ENCODE data around the gene CDH12. TPM values are rescaled to one million over a fixed set of nuclear protein-coding genes. Genes with fewer than 3 reads are reported as not detected.

CDH12 gene
- total RNA-seq, 4 donors from 2014 or later, result not detected

- 92% methylated on average over 3 of the region's 3 CpGs for WGBS
- TF ChIP-seq CTCF (IDR thresholded peaks at IDR 0.05), result no peak
- TF ChIP-seq EP300 (IDR thresholded peaks at IDR 0.05), result no peak
- TF ChIP-seq POLR2AphosphoS5 (IDR thresholded peaks at IDR 0.05), result no peak
- TF ChIP-seq POLR2A (IDR thresholded peaks at IDR 0.05; ENCODE audit: low read depth), result no peak
- no peaks in the 10 kb centered on the region for H3K9me3 ChIP-seq
- intact Hi-C loops (cut with DNase I), result no loop called here
- no peak overlapping the region for H3K27ac ChIP-seq (replicated peaks in 1 of 4)
- no peaks in the 10 kb centered on the region for H3K27me3 ChIP-seq
- no peaks in the 10 kb centered on the region for H3K36me3 ChIP-seq
- DNase-seq (ENCODE audit: extremely low spot score), result no peak
- H3K4me3 ChIP-seq, result no peak overlapping the region
- H3K4me1 ChIP-seq, result no peaks in the 10 kb centered on the region
Observed at GRCh38 chr5:22605473-22605872, 247.7 kb downstream of the CDH12 start.

- Histone ChIP-seq H3K4me1 (no peaks in the 10 kb centered on the region), H3K36me3 (no peaks in the 10 kb centered on the region), H3K9me3 (no peaks in the 10 kb centered on the region), H3K27ac (replicated peaks in 1 of 4) (no peak overlapping the region), H3K27me3 (no peaks in the 10 kb centered on the region), H3K4me3 (no peak overlapping the region)
- intact Hi-C loops (cut with DNase I), result no loop called here
- DNase-seq (ENCODE audit: extremely low spot score), result no peak
- TF ChIP-seq POLR2AphosphoS5 (IDR thresholded peaks at IDR 0.05), result no peak
- TF ChIP-seq POLR2A (IDR thresholded peaks at IDR 0.05; ENCODE audit: low read depth), result no peak
- no peak for TF ChIP-seq CTCF (IDR thresholded peaks at IDR 0.05)
- no peak for TF ChIP-seq EP300 (IDR thresholded peaks at IDR 0.05)
Observed at GRCh38 chr5:22604711-22605110, 248.4 kb downstream of the CDH12 start.

- no peaks in the 10 kb centered on the region for H3K4me1 ChIP-seq
- no peak overlapping the region for H3K4me3 ChIP-seq
- H3K9me3 ChIP-seq, result no peaks in the 10 kb centered on the region
- intact Hi-C loops (cut with DNase I), result no loop called here
- no peak for TF ChIP-seq CTCF (IDR thresholded peaks at IDR 0.05)
- no peak for TF ChIP-seq POLR2A (IDR thresholded peaks at IDR 0.05; ENCODE audit: low read depth)
- no peak for TF ChIP-seq EP300 (IDR thresholded peaks at IDR 0.05)
- no peak for TF ChIP-seq POLR2AphosphoS5 (IDR thresholded peaks at IDR 0.05)
- H3K36me3 ChIP-seq, result no peaks in the 10 kb centered on the region
- H3K27ac ChIP-seq (replicated peaks in 1 of 4), result no peak overlapping the region
- 89% methylated on average over 2 of the region's 2 CpGs for WGBS
- no peaks in the 10 kb centered on the region for H3K27me3 ChIP-seq
- no peak for DNase-seq (ENCODE audit: extremely low spot score)
Observed at GRCh38 chr5:22598796-22599195, 254.3 kb downstream of the CDH12 start.

- no peaks in the 10 kb centered on the region for H3K4me1 ChIP-seq
- no peak overlapping the region for H3K4me3 ChIP-seq
- intact Hi-C loops (cut with DNase I), result no loop called here
- H3K27me3 ChIP-seq, result no peaks in the 10 kb centered on the region
- no peaks in the 10 kb centered on the region for H3K9me3 ChIP-seq
- 80% methylated on average over 1 of the region's 1 CpG for WGBS
- no peak for TF ChIP-seq POLR2A (IDR thresholded peaks at IDR 0.05; ENCODE audit: low read depth)
- no peak for TF ChIP-seq EP300 (IDR thresholded peaks at IDR 0.05)
- no peak for TF ChIP-seq CTCF (IDR thresholded peaks at IDR 0.05)
- TF ChIP-seq POLR2AphosphoS5 (IDR thresholded peaks at IDR 0.05), result no peak
- no peak overlapping the region for H3K27ac ChIP-seq (replicated peaks in 1 of 4)
- no peak for DNase-seq (ENCODE audit: extremely low spot score)
- no peaks in the 10 kb centered on the region for H3K36me3 ChIP-seq
Observed at GRCh38 chr5:22596404-22596970, 256.7 kb downstream of the CDH12 start.

- no peak overlapping the region for H3K4me3 ChIP-seq
- no peak for DNase-seq (ENCODE audit: extremely low spot score)
- intact Hi-C loops (cut with DNase I), result no loop called here
- H3K36me3 ChIP-seq, result no peaks in the 10 kb centered on the region
- 78% methylated on average over 2 of the region's 2 CpGs for WGBS
- no peaks in the 10 kb centered on the region for H3K27me3 ChIP-seq
- TF ChIP-seq POLR2A (IDR thresholded peaks at IDR 0.05; ENCODE audit: low read depth) (no peak), POLR2AphosphoS5 (IDR thresholded peaks at IDR 0.05) (no peak), EP300 (IDR thresholded peaks at IDR 0.05) (no peak), CTCF (IDR thresholded peaks at IDR 0.05) (no peak)
- no peaks in the 10 kb centered on the region for H3K9me3 ChIP-seq
- no peaks in the 10 kb centered on the region for H3K4me1 ChIP-seq
- no peak overlapping the region for H3K27ac ChIP-seq (replicated peaks in 1 of 4)
Observed at GRCh38 chr5:22594491-22594890, 258.7 kb downstream of the CDH12 start.
